GM21717 (cell line): ENCODE results near the gene RHBDL1.
"Not testable (repeated sequence)": the region's sequence is repeated elsewhere in the genome, so short reads cannot be mapped to it uniquely, and the experiment has no call there.

ENCODE experiments used
- ATAC-seq: cut with Tn5 transposase; IDR thresholded peaks from one replicate; pipeline ENCODE4 v1.9.1; 2021; ENCODE audit warnings: mild to moderate bottlenecking, moderate library complexity; ENCODE audit not compliant: unreplicated experiment

Gene RHBDL1

GRCh38 chr16:704047-704446 is 28.6 kb downstream of the RHBDL1 start:
- no peak for ATAC-seq

GRCh38 chr16:704552-705380 is 29.3 kb downstream of the RHBDL1 start:
- no peak for ATAC-seq

GRCh38 chr16:705431-706188 is 30.1 kb downstream of the RHBDL1 start, which contains the start of gene FBXL16:
FBXL16 (minus strand) TSS chr16:705801; CDS start chr16:697405, 8,396 bp downstream.
- ATAC-seq = no peak

DNA sequence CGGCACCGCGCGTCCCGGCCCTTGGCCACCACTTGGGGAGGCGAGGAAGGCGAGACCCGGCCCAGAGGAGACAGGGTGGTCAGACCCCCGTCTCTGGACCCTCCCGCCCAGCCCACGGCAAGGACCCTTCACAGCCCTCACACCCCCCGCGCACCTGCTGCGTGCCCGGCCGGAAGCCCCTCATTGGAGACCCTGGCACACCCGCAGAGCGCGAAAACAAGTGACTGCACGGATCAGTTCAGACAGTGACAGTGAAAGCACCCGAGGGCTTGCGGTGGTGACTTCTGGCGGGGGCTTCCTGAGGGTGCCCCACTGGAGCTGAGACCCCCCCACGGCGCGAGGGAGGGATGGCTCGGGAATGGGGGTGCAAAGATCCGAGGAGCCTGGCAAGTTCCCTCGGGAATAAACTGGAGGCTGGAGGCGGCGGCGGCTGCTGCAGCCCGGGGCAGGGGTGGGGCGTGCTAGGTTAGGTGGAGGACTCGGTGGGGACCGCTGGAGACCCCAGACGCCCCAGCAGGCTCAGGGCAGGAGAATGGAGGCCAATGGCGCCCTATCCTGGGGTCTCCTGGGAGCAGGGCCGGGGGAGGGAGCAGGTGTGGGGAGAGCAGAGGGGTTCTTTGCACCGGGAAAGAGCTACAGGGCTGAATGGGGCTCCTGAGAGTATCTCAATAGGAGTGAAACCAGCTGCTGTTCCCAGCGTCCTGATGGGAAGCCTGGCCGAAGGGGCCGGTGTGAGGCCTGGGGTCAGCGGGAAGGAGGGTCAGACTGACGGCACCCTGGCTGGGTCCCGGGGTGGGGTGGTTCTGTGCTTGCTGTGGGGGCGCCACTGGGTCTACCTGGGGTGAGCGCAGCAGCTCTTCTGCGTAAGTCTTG is 31.0 kb downstream of the RHBDL1 start:
- no peak for ATAC-seq

DNA sequence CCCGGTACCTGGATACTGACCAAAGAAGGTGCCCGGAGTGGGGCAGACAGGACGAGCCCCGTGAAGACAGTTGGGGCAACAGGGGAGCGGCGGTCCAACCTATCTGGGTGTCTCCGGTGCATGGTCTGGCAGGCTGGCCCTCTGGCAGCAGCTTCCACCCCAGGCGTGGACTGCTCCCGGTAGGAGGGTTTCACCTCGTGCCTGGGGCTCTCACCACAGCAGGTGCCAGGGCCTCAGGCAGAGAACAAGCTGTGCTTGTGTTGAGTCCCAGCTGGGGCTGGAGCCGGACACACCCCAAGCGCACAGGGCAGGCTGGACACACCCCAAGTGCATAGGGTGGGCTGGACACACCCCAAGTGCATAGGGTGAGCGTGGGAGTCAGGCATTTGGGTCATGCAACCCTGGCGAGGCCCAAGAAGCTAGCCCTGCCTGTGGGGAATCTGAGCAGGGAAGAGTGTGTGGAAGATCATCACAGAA is 31.6 kb downstream of the RHBDL1 start:
- no peak for ATAC-seq

- ATAC-seq = no peak
These were observed 32.5 kb downstream of the RHBDL1 start for GRCh38 chr16:708019-708418.

DNA sequence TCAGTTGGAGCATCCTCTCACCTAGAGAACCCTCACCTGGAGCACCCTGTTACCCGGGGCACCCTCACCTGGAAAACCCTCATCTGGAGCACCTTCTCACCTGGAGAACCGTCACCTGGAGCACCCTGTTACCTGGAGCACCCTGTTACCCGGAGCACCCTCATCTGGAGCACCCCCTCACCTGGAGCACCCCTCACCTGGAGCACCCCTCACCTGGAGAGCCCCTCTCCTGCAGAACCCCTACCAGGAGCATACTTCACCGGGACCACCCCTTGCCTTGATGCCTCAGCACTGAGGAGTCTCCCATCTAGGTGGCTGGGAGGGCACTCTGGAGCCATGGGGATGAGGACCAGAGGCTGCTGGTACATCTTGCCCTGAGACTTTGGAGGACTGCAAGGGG is 33.5 kb downstream of the RHBDL1 start:
- no peak for ATAC-seq

DNA sequence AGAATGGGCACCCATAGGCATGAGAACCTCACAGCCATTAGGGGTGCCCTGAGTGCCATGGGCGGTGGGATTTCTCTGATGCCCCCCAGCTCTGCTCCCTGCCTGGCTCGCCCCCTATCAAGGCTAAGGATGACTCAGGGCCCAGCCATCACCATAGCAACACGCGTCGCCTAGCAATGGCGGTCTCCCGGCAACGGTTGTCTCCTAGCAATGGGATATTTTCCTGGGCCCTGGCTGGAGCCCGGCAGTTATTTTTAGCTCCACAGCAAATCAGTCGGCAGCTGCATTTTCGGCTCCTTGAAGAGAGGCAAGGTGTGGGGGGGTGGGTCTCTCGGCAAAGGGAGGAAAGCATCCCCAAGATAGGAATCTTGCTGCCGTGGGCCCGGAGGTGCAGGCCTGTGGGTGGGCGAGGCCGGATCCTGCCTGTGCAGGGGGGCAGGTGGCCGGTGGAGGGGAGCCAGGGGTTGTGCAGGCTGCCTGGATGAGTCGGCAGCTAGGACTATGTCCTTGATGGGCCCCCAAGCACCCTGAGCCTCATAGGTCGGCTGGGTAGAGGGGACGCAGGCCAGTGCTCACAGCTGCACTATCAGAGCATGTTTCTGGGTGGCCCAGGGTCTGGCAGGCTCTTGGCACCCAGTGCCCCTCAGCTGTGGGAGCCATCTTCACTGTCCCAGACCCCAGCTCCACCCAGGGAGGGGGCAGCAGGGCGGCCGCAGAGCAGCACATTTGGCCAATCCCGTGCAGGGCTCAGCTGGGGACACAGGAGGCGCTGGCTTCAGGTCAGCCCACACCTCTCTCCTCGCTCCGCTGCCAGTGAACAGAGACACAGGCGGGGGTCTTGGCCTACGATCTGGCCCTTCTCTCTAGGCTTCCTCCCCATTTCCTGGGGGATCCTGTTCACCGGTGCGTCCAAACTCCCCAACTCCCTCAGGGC is 34.4 kb downstream of the RHBDL1 start:
- ATAC-seq = no peak

GRCh38 chr16:710500-711075 is 35.1 kb downstream of the RHBDL1 start:
- ATAC-seq = no peak

DNA sequence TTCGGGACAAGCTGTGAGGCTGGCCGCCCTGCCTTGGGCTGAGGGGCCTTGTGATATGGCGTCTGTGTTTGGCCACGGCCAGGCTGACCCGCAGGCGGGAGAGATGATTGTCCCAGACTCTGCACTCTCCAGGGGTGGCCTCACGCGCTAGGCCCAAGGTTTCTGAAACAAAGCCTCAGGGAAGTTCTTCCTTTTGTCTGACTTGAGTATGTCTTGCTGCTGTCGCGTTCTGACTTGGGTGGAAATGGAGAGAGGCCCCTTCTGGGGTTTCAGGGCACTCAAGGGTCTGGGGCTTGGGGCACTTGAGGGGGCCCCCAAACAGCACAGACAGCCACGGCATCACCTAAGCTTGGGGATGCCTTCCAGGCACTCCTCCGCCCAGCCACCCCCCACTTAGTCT is 35.6 kb downstream of the RHBDL1 start:
- no peak for ATAC-seq

DNA sequence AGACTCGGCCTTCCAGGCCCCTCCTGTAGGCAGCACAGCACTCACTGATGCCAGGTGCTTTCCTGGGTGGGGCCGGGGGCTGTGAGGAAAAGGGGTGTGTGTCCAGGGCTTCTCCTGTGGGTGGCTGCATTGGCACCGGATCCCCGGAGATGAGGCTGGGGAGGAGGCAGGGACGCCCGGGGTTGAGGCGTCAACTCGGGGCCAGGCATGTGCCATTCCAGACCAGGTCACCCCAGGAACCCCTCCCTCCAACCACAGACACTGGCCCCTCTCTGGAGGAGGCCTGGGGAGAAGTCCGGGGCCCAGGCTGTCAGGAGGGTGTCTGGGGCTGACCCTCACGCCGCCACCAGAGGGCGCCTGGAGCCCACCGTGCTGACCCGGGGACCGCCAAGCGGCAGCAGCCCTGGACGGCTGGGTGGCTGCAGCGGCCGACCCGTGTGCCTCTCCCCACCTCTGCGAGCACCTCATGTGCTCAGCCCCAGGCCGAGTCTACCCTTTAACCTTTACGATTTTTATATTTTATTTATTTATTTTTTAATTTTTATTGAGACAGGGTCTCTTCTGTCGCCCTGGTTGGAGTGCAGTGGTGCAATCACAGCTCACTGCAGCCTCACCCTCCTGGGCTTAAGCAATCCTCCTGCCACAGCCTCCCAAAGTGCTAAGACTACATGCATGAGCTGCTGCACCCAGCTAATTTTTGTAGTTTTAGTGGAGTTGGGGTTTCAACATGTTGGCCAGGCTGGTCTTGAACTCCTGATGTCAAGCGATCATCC is 36.3 kb downstream of the RHBDL1 start:
- no peak for ATAC-seq

- ATAC-seq = not testable (repeated sequence)
These were observed 37.3 kb downstream of the RHBDL1 start for GRCh38 chr16:712740-713250.

DNA sequence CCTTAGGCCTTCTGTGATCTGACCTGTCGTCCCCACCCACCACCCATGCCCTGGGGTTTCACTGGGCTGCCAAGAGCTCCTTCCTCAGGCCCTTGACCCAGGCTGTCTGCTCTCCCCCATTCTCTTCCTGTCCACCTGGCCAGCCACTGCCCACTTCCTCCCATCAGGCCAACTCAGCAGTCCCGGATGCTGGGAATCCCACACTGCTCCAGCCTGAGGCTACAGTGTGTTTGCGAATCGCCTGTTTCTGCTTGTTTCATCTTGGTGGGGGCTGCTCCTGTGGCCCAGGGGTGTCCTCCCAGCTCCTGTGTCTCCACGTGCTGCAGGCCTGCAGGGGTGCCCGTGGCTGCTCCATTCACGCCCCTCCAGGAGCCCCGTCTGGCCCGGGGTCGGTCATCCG is 38.6 kb downstream of the RHBDL1 start:
- no peak for ATAC-seq

- peak; percentile 45 for ATAC-seq
These were observed 39.3 kb downstream of the RHBDL1 start, which contains the start of gene METRN for GRCh38 chr16:714558-715476. METRN (plus strand) TSS chr16:715118; CDS start chr16:715290, 172 bp downstream.

DNA sequence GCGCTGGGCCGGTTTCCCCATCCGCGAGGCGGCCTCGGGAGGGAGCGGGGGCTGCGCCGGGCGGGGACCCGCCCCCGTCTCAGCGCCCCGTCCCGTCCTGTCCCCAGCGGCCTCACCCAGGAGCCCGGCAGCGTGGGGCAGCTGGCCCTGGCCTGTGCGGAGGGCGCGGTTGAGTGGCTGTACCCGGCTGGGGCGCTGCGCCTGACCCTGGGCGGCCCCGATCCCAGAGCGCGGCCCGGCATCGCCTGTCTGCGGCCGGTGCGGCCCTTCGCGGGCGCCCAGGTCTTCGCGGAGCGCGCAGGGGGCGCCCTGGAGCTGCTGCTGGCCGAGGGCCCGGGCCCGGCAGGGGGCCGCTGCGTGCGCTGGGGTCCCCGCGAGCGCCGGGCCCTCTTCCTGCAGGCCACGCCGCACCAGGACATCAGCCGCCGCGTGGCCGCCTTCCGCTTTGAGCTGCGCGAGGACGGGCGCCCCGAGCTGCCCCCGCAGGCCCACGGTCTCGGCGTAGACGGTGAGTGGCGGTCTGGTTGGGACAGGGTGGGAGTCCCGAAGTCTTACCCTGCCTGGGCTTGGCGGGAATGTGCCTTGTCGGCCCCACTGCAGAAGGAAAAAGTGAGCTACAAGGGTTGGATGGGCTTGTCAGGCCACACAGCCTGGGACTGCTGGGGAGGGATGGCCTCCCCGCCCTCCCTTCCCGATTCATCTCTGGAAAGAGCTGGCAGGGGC is 40.2 kb downstream of the RHBDL1 start:
- ATAC-seq = no peak

DNA sequence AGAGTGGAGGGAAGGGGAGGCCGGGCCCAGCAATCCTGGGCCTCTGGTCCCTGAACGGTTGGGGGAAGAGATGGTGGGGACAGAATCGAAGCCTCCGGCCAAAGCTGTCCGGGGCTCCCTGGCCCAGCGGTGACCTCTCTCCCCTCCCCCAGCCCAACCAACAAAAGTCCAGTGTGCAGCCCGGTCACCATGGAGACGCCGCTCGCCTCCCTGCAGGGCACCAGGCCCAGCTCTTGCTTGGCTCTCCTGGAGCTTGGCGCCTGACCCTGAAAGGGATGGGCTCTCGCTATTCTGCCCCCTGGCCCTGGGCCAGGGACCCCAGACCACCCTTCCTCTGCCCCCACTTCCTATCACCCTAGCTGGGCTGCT is 40.7 kb downstream of the RHBDL1 start:
- ATAC-seq = no peak
